Subcutaneous adipose tissue (tissue), 4 donors: Measurements from ENCODE around the gene HNRNPM. TPM values are rescaled to one million over a fixed set of nuclear protein-coding genes. Genes with fewer than 3 reads are reported as not detected.

Experiments
- CTCF ChIP-seq: fragments of 450-650 bp; IDR thresholded peaks from one replicate; pipeline ENCODE4 v1.5.1; 2016; ENCODE audit warnings: low read depth, mild to moderate bottlenecking, control low read depth, antibody characterized with exemption, moderate library complexity
- total RNA-seq, 4 donors: library from RNA; depleted of rRNA; stranded (reverse); fragments of >200 nt; gene quantifications; one replicate each; pipeline ENCODE4 v1.1.0, GENCODE V29; 2016

Gene HNRNPM
- total RNA-seq, 4 donors from 2014 or later: 58.5 to 105 (median 78.0) TPM

- no peak for TF ChIP-seq CTCF
These were observed 14.1 kb upstream of the HNRNPM start for GRCh38 chr19:8430650-8431049.

GRCh38 chr19:8438236-8438635 is 6.5 kb upstream of the HNRNPM start:
- TF ChIP-seq CTCF: no peak

- TF ChIP-seq CTCF: no peak
These were observed 2.8 kb upstream of the HNRNPM start for GRCh38 chr19:8441725-8442544.

- no peak for TF ChIP-seq CTCF
These were observed 770 bp downstream of the HNRNPM start for GRCh38 chr19:8445488-8446001.

GRCh38 chr19:8446061-8446709 is 1.4 kb downstream of the HNRNPM start:
- no peak for TF ChIP-seq CTCF

- no peak for TF ChIP-seq CTCF
These were observed 5.1 kb downstream of the HNRNPM start for GRCh38 chr19:8449830-8450229.

GRCh38 chr19:8451377-8451776 is 6.6 kb downstream of the HNRNPM start:
- no peak for TF ChIP-seq CTCF
